GM18867 (cell line): Measurements from ENCODE around the gene KDM2A.
A peak's percentile ranks its signal among the peaks of the same experiment; 100 is the strongest.
"Not testable (repeated sequence)": the region's sequence is repeated elsewhere in the genome, so short reads cannot be mapped to it uniquely, and the experiment has no call there.

Source experiments
- ATAC-seq: cut with Tn5 transposase; IDR thresholded peaks from one replicate; pipeline ENCODE4 v1.9.1; 2021; ENCODE audit warnings: mild to moderate bottlenecking, moderate library complexity; ENCODE audit not compliant: unreplicated experiment

KDM2A gene

DNA sequence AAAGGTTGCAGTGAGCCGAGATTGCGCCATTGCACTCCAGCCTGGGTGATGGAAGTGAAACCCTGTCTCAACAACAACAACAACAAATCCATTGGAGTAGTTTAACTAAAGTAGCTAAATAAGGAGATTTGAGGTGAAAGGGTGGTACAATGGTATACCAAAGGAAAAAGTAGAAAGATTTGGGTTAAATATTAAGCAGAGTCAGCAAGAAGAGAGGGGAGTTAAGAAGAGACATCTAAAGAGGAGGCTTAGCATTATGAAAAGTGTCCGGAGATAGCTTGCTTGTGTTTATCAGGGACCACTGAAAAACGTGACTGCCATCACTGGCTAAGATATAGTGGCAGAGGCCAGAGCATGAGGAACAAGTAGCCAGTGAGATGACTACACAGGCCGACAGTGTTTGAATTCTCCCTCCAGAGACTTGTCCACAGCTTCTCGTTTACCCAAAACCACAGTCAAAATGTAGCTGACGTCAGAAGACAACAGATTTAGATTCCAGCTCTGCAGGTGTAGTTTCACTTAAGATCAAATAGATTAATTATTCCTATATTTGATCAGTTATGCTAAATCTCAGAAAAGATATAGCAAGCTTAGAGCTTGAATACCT is 114.6 kb downstream of the KDM2A start:
- ATAC-seq = no peak

DNA sequence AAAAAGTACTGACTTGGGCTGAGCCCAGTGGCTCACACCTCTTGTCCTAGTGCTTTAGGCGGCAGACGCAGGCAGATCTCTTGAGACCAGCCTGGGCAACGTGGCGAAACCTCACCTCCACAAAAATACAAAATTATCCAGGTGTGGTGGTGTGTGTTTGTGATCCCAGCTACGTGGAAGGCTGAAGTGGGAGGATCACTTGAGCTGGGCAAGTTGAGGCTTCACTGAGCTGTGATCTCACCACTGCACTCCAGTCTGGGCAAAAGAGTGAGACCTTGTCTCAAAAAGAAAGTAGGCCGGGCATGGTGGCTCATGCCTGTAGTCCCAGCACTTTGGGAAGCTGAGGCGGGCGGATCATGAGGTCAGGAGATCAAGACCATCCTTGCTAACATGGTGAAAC is 115.5 kb downstream of the KDM2A start:
- ATAC-seq = not testable (repeated sequence)

- no peak for ATAC-seq
These were observed 118.5 kb downstream of the KDM2A start for GRCh38 chr11:67237574-67237973.

DNA sequence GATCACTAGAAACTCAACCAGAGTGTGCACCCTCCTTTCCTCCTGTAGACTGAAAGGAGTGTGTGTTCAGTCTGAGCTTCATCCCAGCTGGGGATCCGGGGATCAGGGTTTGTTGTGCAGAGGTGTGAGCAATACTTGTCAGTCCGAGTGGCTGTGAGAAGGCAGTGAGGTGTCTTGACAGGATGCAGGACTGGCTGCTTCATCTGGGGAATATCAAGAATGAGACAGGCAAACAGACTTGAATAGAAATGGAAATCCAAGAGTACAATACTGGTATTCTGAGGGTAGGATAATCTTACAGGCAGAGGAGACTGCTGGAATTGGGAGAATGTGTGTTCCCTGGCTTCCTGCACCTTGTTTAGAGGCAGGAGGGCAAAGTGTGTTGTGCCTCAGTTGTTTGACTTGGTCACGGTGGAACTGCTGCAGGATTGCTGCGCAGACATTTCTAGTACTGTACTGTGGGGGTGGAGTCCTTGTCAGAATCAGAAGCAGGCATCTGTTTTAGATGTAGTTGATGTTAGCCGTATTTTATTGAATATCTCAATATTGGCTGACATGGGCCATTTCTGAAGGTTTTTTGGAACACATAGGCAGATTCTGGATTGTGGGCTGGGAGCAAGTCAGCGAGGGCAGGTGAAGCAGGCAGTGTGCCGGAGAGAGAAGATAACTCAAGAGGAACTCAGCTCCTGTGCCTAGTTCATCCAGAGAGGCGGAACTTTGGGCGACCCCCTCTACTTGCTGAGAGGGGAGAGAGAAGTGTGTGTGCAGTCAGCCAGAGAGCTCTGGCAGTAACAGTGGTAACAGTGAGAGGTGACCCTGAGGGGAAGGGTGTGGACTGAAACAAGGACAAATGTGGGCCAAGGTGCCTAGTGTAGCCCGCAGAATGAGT is 120.1 kb downstream of the KDM2A start:
- ATAC-seq = no peak

- ATAC-seq = peak; percentile 83
These were observed 120.9 kb downstream of the KDM2A start for GRCh38 chr11:67239783-67240575.

DNA sequence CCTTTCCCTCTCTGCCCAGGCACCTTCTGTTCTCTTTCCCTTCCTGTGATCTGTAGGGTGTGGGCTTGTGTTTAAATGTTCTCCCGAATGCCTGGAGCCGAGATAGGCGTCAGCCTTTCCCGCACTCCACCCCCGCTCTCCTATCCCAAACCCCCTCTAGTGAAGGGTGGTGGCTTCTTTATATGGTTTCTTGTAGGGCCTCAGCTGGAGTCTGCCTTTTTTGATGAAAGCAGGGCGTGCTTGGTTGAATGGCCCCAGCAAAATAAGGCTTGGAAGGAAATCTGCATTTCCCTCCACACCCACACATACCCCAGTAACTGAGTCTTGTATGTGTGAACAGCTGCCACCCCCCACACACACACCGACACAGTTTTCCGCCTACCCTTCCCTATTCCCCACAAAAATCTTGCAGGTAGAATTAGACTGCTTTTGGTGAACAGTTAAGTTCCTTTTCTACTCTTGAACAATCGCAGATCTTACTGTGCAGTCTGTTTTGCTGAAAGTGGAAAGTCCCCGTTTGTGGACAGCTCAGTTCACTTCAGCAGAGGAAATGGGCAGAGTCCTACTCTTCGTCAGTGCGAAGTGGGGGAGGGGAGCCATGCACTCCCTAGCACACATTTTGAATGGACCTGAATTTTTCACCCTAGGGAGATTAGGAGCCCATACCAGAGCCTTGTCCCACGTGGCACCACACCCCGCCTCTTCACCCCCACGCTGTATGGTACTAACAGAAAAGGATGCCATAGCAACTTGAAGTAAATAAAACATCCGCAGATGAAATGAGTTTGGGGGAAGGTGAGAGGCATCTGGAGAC is 121.7 kb downstream of the KDM2A start:
- ATAC-seq = no peak

- no peak for ATAC-seq
These were observed 123.5 kb downstream of the KDM2A start for GRCh38 chr11:67242548-67242947.

DNA sequence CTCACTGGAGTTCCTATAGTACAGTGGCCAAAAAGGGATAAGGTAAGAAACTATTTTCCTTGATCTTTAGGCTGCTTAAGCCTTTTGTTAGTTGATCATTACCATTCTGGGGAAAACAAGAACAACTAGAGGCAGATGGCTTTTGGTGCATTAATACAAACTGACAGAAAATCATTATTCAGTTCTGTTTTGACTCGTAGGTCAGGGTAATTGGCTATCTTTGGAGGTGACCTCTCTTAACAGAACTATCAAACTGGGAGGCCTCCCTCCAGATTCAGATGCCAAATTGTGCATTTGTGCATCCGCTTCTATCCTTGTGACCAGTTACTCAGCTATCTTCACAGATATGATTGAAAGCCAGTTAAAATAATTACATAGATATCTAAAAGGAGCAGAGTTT is 124.0 kb downstream of the KDM2A start:
- ATAC-seq = no peak

- no peak for ATAC-seq
These were observed 126.0 kb downstream of the KDM2A start for GRCh38 chr11:67245046-67245445.

DNA sequence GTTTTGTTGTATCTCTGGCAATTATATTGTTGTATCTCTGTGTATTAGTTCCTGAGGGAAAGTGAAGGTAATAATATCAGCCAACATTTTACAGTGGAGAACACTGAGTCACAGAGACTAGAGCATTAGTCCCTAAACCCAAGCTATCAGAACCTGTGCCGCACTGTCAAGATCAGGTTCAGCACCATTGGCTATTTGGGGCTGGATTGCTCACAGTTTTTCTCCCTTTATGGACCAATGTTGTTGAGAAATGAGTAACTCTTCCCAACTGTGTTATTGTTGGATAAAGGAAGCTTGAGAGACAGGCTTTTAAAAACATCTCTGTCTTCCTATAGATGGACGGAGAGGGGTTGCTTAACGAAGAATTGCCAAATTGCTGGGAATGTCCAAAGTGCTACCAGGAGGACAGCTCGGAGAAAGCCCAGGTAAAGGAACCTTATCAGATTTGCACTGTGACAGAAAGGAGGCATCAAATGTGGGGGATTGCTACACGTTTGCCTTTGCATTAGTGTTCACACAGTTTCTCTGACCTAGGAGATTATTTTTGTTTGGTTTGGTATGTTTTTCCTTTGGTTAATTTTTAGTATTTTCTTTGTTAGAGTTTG is 129.0 kb downstream of the KDM2A start:
- ATAC-seq = no peak

- ATAC-seq = no peak
These were observed 129.6 kb downstream of the KDM2A start for GRCh38 chr11:67248653-67249052.

DNA sequence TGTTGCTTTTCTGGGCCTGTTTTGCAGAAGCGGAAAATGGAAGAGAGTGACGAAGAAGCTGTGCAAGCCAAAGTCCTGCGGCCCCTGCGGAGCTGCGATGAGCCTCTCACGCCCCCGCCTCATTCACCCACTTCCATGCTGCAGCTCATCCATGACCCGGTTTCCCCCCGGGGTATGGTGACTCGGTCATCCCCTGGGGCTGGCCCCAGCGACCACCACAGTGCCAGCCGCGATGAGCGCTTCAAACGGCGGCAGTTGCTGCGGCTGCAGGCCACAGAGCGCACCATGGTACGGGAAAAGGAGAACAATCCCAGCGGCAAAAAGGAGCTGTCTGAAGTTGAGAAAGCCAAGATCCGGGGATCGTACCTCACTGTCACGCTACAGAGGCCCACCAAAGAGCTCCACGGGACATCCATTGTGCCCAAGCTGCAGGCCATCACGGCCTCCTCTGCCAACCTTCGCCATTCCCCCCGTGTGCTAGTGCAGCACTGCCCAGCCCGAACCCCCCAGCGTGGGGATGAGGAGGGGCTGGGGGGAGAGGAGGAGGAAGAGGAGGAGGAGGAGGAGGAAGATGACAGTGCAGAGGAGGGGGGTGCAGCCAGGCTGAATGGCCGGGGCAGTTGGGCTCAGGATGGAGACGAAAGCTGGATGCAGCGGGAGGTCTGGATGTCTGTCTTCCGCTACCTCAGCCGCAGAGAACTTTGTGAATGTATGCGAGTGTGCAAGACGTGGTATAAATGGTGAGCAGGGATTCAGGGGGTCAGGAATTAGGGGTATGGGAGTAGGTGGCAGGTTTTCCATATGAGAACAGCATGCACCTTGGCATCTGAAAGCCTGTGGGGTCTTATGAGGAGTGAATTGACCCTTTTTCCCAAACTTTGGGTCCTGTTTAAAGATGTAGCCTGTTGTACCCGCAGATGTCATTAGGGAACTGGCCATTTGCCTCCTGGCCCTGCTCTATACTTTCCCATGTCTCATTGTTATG is 131.3 kb downstream of the KDM2A start:
- no peak for ATAC-seq

DNA sequence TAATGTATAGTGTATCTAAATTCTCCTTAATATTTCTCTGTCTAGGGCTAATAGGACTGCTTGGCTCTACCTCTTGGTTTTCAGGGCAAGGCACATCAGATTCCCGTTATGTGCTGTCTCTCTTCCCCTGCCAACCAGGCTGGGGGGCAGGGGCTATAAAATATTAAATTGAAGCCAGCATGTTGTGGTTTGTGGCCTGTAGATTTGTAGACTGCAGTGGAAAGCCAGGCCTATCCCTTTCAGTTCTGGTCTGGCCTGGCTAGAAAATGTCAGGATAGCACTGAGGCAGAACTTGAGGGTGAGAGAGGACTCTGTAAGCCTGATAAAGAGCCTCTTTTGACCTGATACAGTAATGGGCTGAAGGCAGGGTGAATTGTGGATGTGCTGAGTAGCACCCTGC is 132.8 kb downstream of the KDM2A start:
- ATAC-seq = no peak

DNA sequence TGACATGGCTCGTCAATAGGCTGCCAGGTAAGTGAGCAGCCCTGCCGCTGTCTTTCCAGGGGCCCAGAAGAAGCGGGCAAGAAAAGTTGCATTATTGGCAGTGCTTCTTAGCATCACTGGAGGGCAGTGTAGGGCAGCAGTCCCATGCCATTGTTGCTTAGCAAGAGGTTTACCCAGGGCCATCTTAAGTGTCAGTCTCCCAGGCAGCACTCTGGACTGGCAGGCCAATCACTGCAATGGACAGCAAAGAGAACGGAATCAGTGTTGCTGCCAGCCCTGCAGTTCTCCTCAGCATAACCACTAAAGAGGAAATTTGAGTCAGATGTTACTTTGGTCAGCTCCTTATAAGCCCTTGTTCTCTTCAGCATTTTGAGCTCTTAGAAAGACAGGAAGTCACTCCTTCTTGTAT is 133.8 kb downstream of the KDM2A start:
- ATAC-seq = no peak

GRCh38 chr11:67253872-67254624 is 135.0 kb downstream of the KDM2A start:
- ATAC-seq = no peak

DNA sequence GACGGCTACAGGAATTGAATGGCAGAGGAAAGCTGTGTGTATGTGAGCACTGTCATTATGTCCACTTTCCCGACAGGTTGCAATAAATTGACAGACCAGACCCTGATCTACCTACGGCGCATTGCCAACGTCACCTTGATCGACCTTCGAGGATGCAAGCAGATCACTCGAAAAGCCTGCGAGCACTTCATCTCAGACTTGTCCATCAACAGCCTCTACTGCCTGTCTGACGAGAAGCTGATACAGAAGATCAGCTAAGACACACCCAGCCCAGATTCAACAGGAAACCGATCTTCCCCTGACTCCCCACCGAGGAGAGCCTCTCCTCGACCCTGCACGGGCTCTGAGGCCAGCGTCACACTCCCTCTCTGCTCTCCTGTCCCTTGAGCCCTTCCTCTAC is 135.7 kb downstream of the KDM2A start:
- ATAC-seq = no peak

- no peak for ATAC-seq
These were observed 136.3 kb downstream of the KDM2A start for GRCh38 chr11:67255353-67255752.

DNA sequence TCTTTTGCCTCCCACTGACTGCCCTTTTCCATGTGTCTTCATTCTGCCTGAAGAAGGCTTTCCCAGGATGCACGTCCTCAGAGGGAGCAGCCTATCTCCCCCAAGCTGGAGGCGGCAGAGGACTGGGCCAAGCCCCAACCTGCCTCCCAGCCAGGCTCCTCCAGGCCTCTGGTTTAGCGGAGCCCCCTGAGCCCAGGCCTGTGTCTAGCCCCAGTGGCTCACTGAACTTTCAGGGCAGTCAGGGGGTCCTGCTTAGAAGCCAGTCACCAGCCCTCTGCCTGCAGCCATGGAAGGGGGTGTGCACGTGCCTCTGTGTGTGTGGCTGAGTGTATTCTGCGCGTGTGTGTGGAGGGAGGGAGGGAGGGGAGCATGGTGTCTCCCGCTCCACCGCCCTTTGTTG is 136.8 kb downstream of the KDM2A start:
- no peak for ATAC-seq
